Hepatocyte (in vitro differentiated cells): ENCODE measurements around the gene TMC8. TPM values are rescaled to one million over a fixed set of nuclear protein-coding genes. Genes with fewer than 3 reads are reported as not detected.
A peak's percentile ranks its signal among the peaks of the same experiment; 100 is the strongest.

Source experiments
- DNase-seq: peaks from one replicate; pipeline ENCODE4 v3.0.0-alpha.2; 2016; ENCODE audit warnings: low spot score
- H2AFZ ChIP-seq: fragments of 200-600 bp; sonication (generic); 2 replicates; pipeline ENCODE4 v1.6.0; 2016; ENCODE audit warnings: antibody characterized with exemption, mild to moderate bottlenecking
- H3K27ac ChIP-seq: fragments of 200-600 bp; sonication (generic); 2 replicates; pipeline ENCODE4 v1.5.1; 2016; ENCODE audit warnings: mild to moderate bottlenecking
- H3K27me3 ChIP-seq: fragments of 200-600 bp; sonication (generic); 2 replicates; pipeline ENCODE4 v1.6.1; 2016
- H3K36me3 ChIP-seq: fragments of 200-600 bp; sonication (generic); replicated peaks from 2 replicates; pipeline ENCODE4 v1.5.1; 2016; ENCODE audit warnings: low read depth; ENCODE audit not compliant: insufficient read depth
- H3K4me1 ChIP-seq: fragments of 200-600 bp; sonication (generic); 2 replicates; pipeline ENCODE4 v1.5.1; 2016; ENCODE audit warnings: mild to moderate bottlenecking, moderate library complexity; ENCODE audit not compliant: insufficient read depth
- H3K4me2 ChIP-seq: fragments of 200-600 bp; sonication (generic); 2 replicates; pipeline ENCODE4 v1.6.0; 2016
- H3K4me3 ChIP-seq: fragments of 200-600 bp; sonication (generic); 2 replicates; pipeline ENCODE4 v1.5.1; 2016; ENCODE audit warnings: mild to moderate bottlenecking
- H3K79me2 ChIP-seq: fragments of 200-600 bp; sonication (generic); 2 replicates; pipeline ENCODE4 v1.6.0; 2017; ENCODE audit warnings: mild to moderate bottlenecking
- H3K9me2 ChIP-seq: fragments of 200-600 bp; sonication (generic); replicated peaks from 2 replicates; pipeline ENCODE4 v1.6.0; 2017; ENCODE audit warnings: mild to moderate bottlenecking; ENCODE audit not compliant: insufficient read depth
- H3K9me3 ChIP-seq: fragments of 200-600 bp; sonication (generic); 2 replicates; pipeline ENCODE4 v1.5.1; 2016; ENCODE audit warnings: low read depth, mild to moderate bottlenecking
- H4K20me1 ChIP-seq: fragments of 200-600 bp; sonication (generic); 2 replicates; pipeline ENCODE4 v1.6.0; 2016; ENCODE audit warnings: mild to moderate bottlenecking; ENCODE audit not compliant: insufficient read depth, poor library complexity, severe bottlenecking
- EZH2 ChIP-seq: fragments of 200-600 bp; sonication (generic); IDR thresholded peaks from 2 replicates; pipeline ENCODE4 v1.6.1; 2016; ENCODE audit warnings: antibody characterized with exemption, mild to moderate bottlenecking, borderline replicate concordance
- EZH2phosphoT487 ChIP-seq: fragments of 200-600 bp; sonication (generic); IDR thresholded peaks from one replicate; pipeline ENCODE4 v1.6.1; 2018; ENCODE audit warnings: antibody characterized with exemption, mild to moderate bottlenecking, low read depth, moderate library complexity; ENCODE audit not compliant: unreplicated experiment, severe bottlenecking
- WGBS: methylation state at CpG from one replicate; pipeline ENCODE4 v1.1.6; 2016; ENCODE audit warnings: low lambda C conversion rate; ENCODE audit errors: missing lambda C conversion rate; 5-methylcytosine and 5-hydroxymethylcytosine counted together
- polyA plus RNA-seq: library from polyadenylated mRNA; unstranded; fragments of >200 nt; fragmentation: Nextera tagmentation; extraction: Ambion mirVana; gene quantifications from 2 replicates; pipeline ENCODE4 v1.2.1, GENCODE V29; 2016
- total RNA-seq: library from RNA; depleted of rRNA; stranded (reverse); fragments of >200 nt; gene quantifications from 2 replicates; pipeline ENCODE4 v1.2.3, GENCODE V29; 2014
- TF ChIP-seq, protein P1 (sequence below): fragments of 200-600 bp; sonication (generic); IDR thresholded peaks from 2 replicates; pipeline ENCODE4 v1.5.1; 2016; ENCODE audit warnings: antibody characterized with exemption, mild to moderate bottlenecking; ENCODE audit not compliant: poor library complexity

The TMC8 gene
- total and polyA plus RNA-seq, 2 experiments from 2014 or later, result 0.07 to 1.2 TPM

DNA sequence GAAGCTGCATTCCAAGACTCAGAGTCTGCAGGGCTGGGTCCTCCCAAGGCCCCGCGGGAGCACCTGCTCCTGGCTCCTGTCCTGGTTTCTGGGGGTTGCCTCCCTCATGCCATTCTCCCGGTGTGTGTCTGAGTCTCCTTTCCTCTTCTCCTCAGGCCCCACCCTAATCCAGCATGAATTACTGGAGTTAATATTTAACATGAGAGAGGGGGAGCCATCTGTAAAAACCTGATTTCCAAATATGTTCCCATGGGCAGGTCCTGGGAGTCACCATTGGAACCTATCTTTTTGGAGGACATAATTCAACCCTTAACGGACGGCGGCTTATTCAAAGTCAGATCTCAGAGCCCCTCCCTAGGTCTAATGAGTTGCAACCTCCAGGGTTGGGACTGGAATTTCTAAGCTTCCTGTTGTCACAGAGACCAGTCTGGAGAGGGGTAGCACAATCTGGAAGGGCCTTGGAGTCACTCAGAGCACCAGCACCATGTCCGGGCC lies 21.0 kb downstream of the TMC8 start:
- H4K20me1 ChIP-seq, result no peaks in the 10 kb centered on the region
- peaks cover 7% of the 10 kb centered on the region for H3K4me1 ChIP-seq
- H3K79me2 ChIP-seq, result no peaks in the 10 kb centered on the region
- H2AFZ ChIP-seq, result peak overlapping the region; percentile 6
- H3K4me2 ChIP-seq, result peak overlapping the region; percentile 31
- H3K9me3 ChIP-seq, result no peaks in the 10 kb centered on the region
- no peaks in the 10 kb centered on the region for H3K9me2 ChIP-seq
- WGBS, result 49% methylated on average over 7 of the region's 7 CpGs
- TF ChIP-seq EZH2, result no peak
- TF ChIP-seq, protein P1, sequence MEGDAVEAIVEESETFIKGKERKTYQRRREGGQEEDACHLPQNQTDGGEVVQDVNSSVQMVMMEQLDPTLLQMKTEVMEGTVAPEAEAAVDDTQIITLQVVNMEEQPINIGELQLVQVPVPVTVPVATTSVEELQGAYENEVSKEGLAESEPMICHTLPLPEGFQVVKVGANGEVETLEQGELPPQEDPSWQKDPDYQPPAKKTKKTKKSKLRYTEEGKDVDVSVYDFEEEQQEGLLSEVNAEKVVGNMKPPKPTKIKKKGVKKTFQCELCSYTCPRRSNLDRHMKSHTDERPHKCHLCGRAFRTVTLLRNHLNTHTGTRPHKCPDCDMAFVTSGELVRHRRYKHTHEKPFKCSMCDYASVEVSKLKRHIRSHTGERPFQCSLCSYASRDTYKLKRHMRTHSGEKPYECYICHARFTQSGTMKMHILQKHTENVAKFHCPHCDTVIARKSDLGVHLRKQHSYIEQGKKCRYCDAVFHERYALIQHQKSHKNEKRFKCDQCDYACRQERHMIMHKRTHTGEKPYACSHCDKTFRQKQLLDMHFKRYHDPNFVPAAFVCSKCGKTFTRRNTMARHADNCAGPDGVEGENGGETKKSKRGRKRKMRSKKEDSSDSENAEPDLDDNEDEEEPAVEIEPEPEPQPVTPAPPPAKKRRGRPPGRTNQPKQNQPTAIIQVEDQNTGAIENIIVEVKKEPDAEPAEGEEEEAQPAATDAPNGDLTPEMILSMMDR, result no peak
- no peak for TF ChIP-seq EZH2phosphoT487
- H3K36me3 ChIP-seq, result no peaks in the 10 kb centered on the region
- H3K27ac ChIP-seq, result peak overlapping the region; percentile 35
- no peak overlapping the region for H3K4me3 ChIP-seq
- H3K27me3 ChIP-seq, result no peaks in the 10 kb centered on the region
- peak; percentile 60 for DNase-seq

DNA sequence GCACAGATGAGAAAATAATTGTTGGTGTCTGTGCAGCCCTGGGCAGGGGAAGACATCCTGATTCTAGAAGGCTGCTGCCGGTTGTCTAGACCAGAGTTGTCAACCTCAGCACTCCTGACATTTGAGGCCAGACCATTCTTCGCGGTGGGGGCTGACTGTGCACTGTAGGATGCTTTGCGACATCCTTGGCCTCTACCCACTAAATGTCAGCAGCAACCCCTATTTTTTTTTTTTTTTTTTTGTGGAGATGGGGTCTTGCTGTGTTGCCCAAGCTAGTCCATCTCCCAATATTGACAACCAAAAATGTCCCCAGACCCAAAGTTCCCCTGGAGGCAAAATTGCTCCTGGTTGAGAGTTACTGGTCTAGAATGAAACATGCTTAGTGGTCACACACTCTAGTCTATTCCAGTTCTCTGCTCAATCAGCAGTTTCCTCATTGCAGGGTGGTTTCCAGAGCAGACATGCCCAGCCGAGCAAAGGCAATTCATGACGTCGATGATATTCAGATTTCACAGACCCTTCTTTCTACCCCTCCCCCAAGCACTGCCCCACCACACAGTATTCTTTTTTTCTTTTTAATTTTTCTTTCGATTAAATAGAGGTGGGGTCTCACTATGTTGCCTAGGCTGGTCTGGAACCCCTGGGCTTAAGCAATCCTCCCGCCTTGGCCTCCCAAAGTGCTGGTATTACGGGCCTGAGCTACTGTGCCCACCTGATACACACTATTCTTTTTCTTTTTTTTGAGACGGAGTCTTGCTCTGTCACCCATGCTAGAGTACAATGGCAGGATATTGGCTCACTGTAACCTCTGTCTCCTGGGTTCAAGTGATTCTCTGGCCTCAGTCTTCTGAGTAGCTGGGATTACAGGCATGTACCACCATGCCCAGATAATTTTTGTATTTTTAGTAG lies 24.6 kb downstream of the TMC8 start:
- Histone ChIP-seq H3K4me3 (no peak overlapping the region), H3K79me2 (no peaks in the 10 kb centered on the region), H4K20me1 (no peaks in the 10 kb centered on the region), H3K4me2 (no peak overlapping the region), H3K27ac (no peak overlapping the region), H3K9me2 (no peaks in the 10 kb centered on the region), H3K36me3 (no peaks in the 10 kb centered on the region), H2AFZ (no peak overlapping the region), H3K4me1 (peaks cover 7% of the 10 kb centered on the region), H3K9me3 (no peaks in the 10 kb centered on the region), H3K27me3 (no peaks in the 10 kb centered on the region)
- WGBS, result 89% methylated on average over 11 of the region's 11 CpGs
- no peak for TF ChIP-seq EZH2
- TF ChIP-seq, protein P1, result no peak
- TF ChIP-seq EZH2phosphoT487, result no peak
- DNase-seq, result no peak

DNA sequence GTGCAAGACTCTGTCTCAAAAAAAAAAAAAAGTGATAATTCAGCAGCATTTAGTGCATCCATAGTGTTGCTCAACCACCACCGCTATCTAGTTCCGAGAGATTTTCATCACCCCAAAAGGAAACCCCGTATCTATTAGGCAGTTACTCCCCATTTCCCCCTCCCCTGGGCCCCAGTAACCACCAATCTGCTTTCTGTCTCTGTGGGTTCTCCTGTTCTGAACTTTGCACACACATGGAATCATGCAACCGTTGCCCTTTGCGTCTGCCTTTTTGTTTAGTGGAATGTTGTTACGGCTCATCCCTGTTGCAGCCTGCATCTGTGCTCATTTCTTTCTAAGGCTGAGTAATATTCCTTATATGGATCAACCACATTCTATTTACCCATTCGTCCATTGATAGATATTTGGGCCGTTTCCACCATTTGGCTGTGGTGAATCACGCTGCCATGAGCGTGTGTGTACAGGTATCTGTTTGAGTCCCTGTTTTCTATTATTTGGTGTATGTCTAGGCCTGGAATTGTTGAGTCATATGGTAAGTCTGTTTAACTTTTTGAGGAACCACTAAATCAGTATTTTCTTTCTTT lies 29.1 kb downstream of the TMC8 start:
- Histone ChIP-seq H3K4me1 (no peaks in the 10 kb centered on the region), H2AFZ (no peak overlapping the region), H4K20me1 (no peaks in the 10 kb centered on the region), H3K27me3 (no peaks in the 10 kb centered on the region), H3K36me3 (no peaks in the 10 kb centered on the region), H3K4me3 (no peak overlapping the region), H3K4me2 (no peak overlapping the region), H3K27ac (no peak overlapping the region), H3K9me2 (no peaks in the 10 kb centered on the region), H3K79me2 (no peaks in the 10 kb centered on the region), H3K9me3 (no peaks in the 10 kb centered on the region)
- no peak for TF ChIP-seq EZH2phosphoT487
- no peak for TF ChIP-seq EZH2
- TF ChIP-seq, protein P1, result no peak
- WGBS, result 84% methylated on average over 10 of the region's 10 CpGs
- DNase-seq, result no peak
